ENCODE data around the gene SRSF3. TPM values are rescaled to one million over a fixed set of nuclear protein-coding genes. Genes with fewer than 3 reads are reported as not detected.

The SRSF3 gene
- total and polyA plus RNA-seq, 9 of the 15 experiments (the other 6 are each of a cell fraction or from before 2014, with no cell fraction given) = 337 to 1,200 (median 518) TPM

DNA sequence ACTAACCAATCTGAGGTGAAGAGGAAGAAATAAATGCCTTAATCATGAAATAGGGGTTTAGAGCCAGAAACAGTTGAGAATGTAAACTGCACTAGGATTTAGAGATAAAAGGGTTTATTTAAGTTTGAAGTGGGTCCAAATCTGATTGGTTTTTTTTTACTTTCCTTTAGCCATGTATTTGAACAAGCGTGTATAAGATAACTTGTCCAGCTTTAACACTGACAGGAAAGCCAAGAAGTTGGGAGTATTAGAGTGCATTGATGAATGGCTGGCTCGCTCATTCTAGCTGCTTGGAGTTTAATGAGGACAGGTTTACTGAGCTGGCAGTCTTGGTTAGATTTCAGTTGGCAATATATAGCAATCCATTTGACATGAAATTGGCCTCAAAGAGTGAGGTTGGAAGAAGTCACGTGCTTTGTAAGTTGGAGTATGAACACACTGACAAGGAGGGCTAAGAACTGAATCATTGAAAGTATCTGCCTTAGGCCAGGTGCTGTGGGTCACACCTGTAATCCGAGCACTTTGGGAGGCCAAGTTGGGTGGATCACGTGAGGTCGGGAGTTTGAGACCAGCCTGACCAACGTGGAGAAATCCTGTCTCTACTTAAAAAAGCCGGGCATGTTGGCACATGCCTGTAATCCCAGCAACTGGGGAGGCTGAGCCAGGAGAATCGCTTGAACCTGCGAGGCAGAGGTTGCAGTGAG lies 13.7 kb downstream of the SRSF3 start (continued):
- TF ChIP-seq, protein P1, sequence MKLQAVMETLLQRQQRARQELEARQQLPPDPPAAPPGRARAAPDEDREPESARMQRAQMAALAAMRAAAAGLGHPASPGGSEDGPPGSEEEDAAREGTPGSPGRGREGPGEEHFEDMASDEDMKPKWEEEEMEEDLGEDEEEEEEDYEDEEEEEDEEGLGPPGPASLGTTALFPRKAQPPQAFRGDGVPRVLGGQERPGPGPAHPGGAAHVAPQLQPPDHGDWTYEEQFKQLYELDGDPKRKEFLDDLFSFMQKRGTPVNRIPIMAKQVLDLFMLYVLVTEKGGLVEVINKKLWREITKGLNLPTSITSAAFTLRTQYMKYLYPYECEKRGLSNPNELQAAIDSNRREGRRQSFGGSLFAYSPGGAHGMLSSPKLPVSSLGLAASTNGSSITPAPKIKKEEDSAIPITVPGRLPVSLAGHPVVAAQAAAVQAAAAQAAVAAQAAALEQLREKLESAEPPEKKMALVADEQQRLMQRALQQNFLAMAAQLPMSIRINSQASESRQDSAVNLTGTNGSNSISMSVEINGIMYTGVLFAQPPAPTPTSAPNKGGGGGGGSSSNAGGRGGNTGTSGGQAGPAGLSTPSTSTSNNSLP (IDR thresholded peaks at IDR 0.05; ENCODE audit: borderline replicate concordance, low read depth, low read length) = no peak
- no peak for TF ChIP-seq ZNF699 (CRISPR knock-in tag; IDR thresholded peaks at IDR 0.05; ENCODE audit: insufficient replicate concordance)
- TF ChIP-seq GMEB1 (CRISPR knock-in tag; IDR thresholded peaks at IDR 0.05) = no peak
- 0 out of 2 replicates have a peak, but pooled peaks have one; percentile 35 for TF ChIP-seq ZNF830 (CRISPR knock-in tag; IDR thresholded peaks at IDR 0.05)
- TF ChIP-seq SUPT5H (IDR thresholded peaks at IDR 0.05) = peak; percentile 48; the same call in 1 of the 2 replicates
- TF ChIP-seq POLR2A (conservative IDR thresholded peaks at IDR 0.05) = peak; percentile 56
- TF ChIP-seq ETS1 (conservative IDR thresholded peaks at IDR 0.05; ENCODE audit: control insufficient read depth, low read depth, low read length) = no peak
- 0 out of 2 replicates have a peak, but pooled peaks have one; percentile 45 for TF ChIP-seq POLR2AphosphoS2 (IDR thresholded peaks at IDR 0.05; ENCODE audit: low read length)
